ENCODE data around the gene VPS35. TPM values are rescaled to one million over a fixed set of nuclear protein-coding genes. Genes with fewer than 3 reads are reported as not detected.

The VPS35 gene
- total and polyA plus RNA-seq, 8 donors = 17.9 to 159 (median 44.9) TPM

DNA sequence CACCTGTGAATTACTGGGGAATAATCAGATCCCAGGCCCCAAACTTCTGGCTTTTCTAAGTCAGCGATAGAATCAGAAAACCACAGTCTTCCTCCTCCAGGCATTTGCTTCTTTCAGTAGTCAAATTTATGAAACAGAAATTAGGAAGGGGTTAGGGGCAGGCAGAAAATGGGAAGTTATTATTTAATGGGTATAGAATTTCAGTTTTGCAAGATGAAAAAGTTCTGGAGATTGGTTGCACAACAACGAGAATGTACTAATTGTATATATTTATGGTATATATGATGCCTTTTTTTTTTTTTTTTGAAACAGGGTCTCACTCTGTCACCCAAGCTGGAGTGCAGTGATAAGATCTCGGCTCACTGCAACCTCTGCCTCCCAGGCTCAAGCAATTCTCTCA, 23.9 kb upstream of the VPS35 start:
- Histone ChIP-seq H3K27ac (no peak overlapping the region), H3K9me3 (no peaks in the 10 kb centered on the region), H3K27me3 (no peaks in the 10 kb centered on the region), H3K36me3 (no peaks in the 10 kb centered on the region), H3K4me3 (no peak overlapping the region), H3K4me1 (no peaks in the 10 kb centered on the region)
- DNase-seq = no peak
- WGBS, 5 donors = 64 to 73% (median 67%) methylated on average over 3 of the region's 3 CpGs
- intact Hi-C loops (cut with DNase I; ENCODE audit: low total_unique reads) = no loop called here
- TF ChIP-seq EP300 (IDR thresholded peaks at IDR 0.05) = no peak
- TF ChIP-seq POLR2A (IDR thresholded peaks at IDR 0.05) = no peak
- TF ChIP-seq, protein P1, sequence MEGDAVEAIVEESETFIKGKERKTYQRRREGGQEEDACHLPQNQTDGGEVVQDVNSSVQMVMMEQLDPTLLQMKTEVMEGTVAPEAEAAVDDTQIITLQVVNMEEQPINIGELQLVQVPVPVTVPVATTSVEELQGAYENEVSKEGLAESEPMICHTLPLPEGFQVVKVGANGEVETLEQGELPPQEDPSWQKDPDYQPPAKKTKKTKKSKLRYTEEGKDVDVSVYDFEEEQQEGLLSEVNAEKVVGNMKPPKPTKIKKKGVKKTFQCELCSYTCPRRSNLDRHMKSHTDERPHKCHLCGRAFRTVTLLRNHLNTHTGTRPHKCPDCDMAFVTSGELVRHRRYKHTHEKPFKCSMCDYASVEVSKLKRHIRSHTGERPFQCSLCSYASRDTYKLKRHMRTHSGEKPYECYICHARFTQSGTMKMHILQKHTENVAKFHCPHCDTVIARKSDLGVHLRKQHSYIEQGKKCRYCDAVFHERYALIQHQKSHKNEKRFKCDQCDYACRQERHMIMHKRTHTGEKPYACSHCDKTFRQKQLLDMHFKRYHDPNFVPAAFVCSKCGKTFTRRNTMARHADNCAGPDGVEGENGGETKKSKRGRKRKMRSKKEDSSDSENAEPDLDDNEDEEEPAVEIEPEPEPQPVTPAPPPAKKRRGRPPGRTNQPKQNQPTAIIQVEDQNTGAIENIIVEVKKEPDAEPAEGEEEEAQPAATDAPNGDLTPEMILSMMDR (IDR thresholded peaks at IDR 0.05) = no peak
- TF ChIP-seq POLR2AphosphoS5 (IDR thresholded peaks at IDR 0.05) = no peak

- DNase-seq = no peak
- no peaks in the 10 kb centered on the region for H3K9me3 ChIP-seq
- no peak overlapping the region for H3K4me3 ChIP-seq
- H3K27ac ChIP-seq = no peak overlapping the region
- no peaks in the 10 kb centered on the region for H3K4me1 ChIP-seq
- intact Hi-C loops (cut with DNase I; ENCODE audit: low total_unique reads) = no loop called here
- no peaks in the 10 kb centered on the region for H3K36me3 ChIP-seq
- H3K27me3 ChIP-seq = no peaks in the 10 kb centered on the region
- WGBS, 5 donors = 73 to 83% (median 78%) methylated on average over 10 of the region's 10 CpGs
- TF ChIP-seq EP300 (IDR thresholded peaks at IDR 0.05) = no peak
These were observed 22.4 kb upstream of the VPS35 start for GRCh38 chr16:46711106-46712058.

DNA sequence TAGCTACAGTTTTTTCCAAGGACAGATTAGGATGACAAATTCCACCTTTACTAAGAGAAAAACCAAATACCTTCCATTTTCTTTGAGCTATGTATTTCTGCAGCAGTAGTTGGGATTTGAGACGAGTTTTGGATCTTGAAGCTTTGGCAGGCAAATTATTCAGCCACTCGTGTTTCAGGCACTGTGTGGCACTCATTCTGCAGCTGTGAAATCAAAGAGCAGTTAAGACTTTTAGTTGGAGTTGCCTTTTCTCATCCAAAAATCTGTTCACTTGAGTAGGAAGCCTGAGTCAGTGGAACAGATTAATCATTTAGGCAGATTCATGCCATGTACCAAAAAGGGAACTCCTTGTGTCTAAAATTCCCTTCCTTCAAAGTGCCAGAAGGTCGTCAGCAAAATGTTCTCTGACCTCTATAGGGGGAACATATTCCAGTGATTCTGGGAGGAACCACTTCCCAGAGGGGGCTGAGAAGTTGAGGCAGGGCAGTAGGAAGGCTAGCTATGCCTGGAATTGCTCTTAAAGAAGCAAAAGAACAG, 20.6 kb upstream of the VPS35 start:
- Histone ChIP-seq H3K4me3 (no peak overlapping the region), H3K36me3 (no peaks in the 10 kb centered on the region), H3K4me1 (no peaks in the 10 kb centered on the region), H3K27ac (no peak overlapping the region), H3K9me3 (no peaks in the 10 kb centered on the region), H3K27me3 (no peaks in the 10 kb centered on the region)
- WGBS, 5 donors = 38 to 53% (median 46%) methylated on average over 3 of the region's 3 CpGs
- TF ChIP-seq, protein P1 (IDR thresholded peaks at IDR 0.05) = no peak
- TF ChIP-seq POLR2AphosphoS5 (IDR thresholded peaks at IDR 0.05) = no peak
- TF ChIP-seq EP300 (IDR thresholded peaks at IDR 0.05) = no peak
- TF ChIP-seq POLR2A (IDR thresholded peaks at IDR 0.05) = no peak
- no peak for DNase-seq
- intact Hi-C loops (cut with DNase I; ENCODE audit: low total_unique reads) = no loop called here

GRCh38 chr16:46706642-46707041, 17.7 kb upstream of the VPS35 start:
- Histone ChIP-seq H3K4me3 (no peak overlapping the region), H3K9me3 (no peaks in the 10 kb centered on the region), H3K36me3 (no peaks in the 10 kb centered on the region), H3K27ac (no peak overlapping the region), H3K4me1 (no peaks in the 10 kb centered on the region), H3K27me3 (no peaks in the 10 kb centered on the region)
- WGBS, 5 donors = 0% methylated on average over 1 of the region's 1 CpG
- intact Hi-C loops (cut with DNase I; ENCODE audit: low total_unique reads) = no loop called here
- no peak for DNase-seq
- no peak for TF ChIP-seq POLR2AphosphoS5 (IDR thresholded peaks at IDR 0.05)
- TF ChIP-seq, protein P1 (IDR thresholded peaks at IDR 0.05) = no peak
- TF ChIP-seq EP300 (IDR thresholded peaks at IDR 0.05) = no peak
- no peak for TF ChIP-seq POLR2A (IDR thresholded peaks at IDR 0.05)

DNA sequence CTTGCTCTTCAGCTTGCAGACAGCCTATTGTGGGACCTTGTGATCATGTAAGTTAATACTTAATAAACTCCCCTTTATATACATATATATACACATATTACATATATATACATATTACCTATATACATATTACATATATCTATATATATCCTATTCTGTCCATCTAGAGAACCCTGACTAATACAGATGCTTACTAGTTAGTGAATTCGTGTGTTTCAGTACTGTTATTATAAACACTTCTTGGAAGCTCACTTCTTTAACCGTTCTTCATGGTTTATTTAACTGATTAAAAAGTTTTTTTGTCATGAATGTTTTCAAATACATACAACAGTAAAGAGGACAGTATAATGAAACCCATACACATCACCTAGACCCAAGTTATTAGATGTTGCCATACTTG, 13.1 kb upstream of the VPS35 start:
- no peaks in the 10 kb centered on the region for H3K4me1 ChIP-seq
- no peak overlapping the region for H3K4me3 ChIP-seq
- intact Hi-C loops (cut with DNase I; ENCODE audit: low total_unique reads) = no loop called here
- DNase-seq = no peak
- H3K9me3 ChIP-seq = no peaks in the 10 kb centered on the region
- no peaks in the 10 kb centered on the region for H3K27me3 ChIP-seq
- H3K36me3 ChIP-seq = no peaks in the 10 kb centered on the region
- 69 to 83% (median 75%) methylated on average over 2 of the region's 2 CpGs for WGBS, 5 donors
- TF ChIP-seq EP300 (IDR thresholded peaks at IDR 0.05) = no peak
- TF ChIP-seq POLR2A (IDR thresholded peaks at IDR 0.05) = no peak
- TF ChIP-seq POLR2AphosphoS5 (IDR thresholded peaks at IDR 0.05) = no peak
- TF ChIP-seq, protein P1 (IDR thresholded peaks at IDR 0.05) = no peak
- no peak overlapping the region for H3K27ac ChIP-seq
